AG09309 (cell line): ENCODE measurements around the gene LYRM1.

Experiments
- DNase-seq: peaks from one replicate; pipeline ENCODE4 v3.0.0-alpha.2; 2010; ENCODE audit warnings: low read depth
- H3K4me3 ChIP-seq: 2 replicates; pipeline ENCODE4 v1.5.1; 2011; ENCODE audit warnings: mild to moderate bottlenecking, low read depth, low read length, moderate library complexity; ENCODE audit not compliant: control insufficient read depth
- CTCF ChIP-seq: IDR thresholded peaks from 2 replicates; pipeline ENCODE4 v1.5.1; 2011; ENCODE audit warnings: mild to moderate bottlenecking, low read depth, low read length, inconsistent platforms; ENCODE audit not compliant: insufficient read depth, control insufficient read depth; ENCODE audit errors: missing control alignments

LYRM1 gene

DNA sequence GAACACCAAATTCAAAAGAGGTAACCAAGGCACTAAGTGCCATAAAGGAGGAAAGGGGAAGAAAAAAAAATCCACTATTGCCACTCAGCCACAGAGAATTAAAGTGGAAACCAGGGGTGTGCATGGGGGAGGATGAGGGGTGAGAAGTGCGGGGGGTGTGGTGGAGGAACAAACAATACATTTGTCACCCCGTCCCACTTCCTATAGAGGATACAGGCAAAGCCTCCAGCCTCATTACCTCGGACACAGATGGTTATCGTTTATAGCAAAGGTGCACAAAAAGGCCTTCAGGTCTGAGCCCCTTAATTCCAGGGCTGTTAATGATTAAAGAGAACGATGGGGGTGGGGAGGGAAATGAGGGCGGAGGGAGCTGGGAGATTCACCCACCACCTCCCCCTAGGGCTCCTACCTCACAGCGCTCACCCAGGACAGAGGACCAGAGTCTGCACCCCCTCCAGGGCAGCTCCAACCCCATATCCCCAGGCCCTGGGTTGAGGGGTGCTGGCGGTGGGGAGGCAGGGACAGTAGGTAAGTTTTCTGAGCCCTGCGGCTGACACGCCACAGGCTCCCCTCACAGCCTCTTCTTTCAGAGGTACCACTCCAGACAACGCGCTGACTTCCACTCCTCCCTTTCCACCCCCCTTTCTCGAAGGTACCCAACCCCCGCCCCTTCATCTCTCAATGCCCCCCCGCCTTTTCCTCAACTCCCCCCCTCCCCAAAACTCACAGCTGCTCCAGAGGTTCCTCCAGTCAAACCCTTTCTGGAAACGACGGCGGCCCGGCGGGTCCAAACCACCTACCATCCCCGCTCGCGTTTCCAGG, 883 bp upstream of the LYRM1 start:
- no peak for TF ChIP-seq CTCF
- H3K4me3 ChIP-seq: peak overlapping the region; percentile 93
- DNase-seq: no peak

DNA sequence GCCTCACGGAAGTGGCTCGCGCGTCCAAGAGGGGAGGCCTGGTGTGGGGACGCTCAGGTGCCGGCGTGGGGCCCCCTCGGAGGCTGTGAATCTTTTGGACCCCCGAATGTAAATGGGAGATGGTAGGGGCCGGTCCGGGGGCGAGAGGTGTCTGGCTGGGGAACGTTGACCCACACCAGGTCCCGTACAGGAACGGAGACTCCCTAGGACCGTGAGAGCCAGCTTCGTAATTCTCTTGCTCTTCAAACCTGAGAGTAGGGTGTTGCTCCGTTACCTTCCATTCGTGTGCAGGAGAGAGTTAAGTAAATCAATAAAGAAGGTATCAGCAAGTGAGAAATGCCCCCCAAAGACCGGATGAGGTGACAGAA, 481 bp downstream of the LYRM1 start:
- no peak for DNase-seq
- TF ChIP-seq CTCF: no peak

GRCh38 chr16:20901436-20902112, 1.0 kb downstream of the LYRM1 start:
- no peak for DNase-seq
- no peak for TF ChIP-seq CTCF
- H3K4me3 ChIP-seq: peak overlapping the region; percentile 93

More for the DNA sequence above, 481 bp downstream of the LYRM1 start:
- H3K4me3 ChIP-seq: peak overlapping the region; percentile 93

DNA sequence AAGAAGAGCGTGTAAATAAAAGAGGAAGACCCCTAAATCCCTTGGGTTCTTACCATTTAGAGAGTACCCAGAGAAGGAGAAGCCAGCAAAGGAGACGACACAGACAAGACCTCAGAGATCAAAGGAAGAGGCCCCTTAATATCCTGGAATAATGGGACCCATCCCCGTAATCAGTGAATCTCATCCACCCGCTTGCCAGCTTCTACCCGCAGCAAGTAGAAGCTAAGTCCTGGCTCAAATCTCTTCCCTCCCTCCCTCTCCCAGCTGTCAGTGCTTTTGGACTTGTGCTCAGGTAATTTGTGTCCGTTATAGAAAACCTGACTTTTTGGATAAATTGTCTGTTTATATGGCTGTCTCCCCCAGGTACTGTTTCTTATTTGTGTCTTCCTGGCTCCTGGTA, 1.9 kb downstream of the LYRM1 start:
- TF ChIP-seq CTCF: no peak
- H3K4me3 ChIP-seq: no peak overlapping the region
- DNase-seq: no peak

GRCh38 chr16:20903116-20903898, 2.7 kb downstream of the LYRM1 start:
- TF ChIP-seq CTCF: no peak
- H3K4me3 ChIP-seq: no peak overlapping the region
- no peak for DNase-seq

DNA sequence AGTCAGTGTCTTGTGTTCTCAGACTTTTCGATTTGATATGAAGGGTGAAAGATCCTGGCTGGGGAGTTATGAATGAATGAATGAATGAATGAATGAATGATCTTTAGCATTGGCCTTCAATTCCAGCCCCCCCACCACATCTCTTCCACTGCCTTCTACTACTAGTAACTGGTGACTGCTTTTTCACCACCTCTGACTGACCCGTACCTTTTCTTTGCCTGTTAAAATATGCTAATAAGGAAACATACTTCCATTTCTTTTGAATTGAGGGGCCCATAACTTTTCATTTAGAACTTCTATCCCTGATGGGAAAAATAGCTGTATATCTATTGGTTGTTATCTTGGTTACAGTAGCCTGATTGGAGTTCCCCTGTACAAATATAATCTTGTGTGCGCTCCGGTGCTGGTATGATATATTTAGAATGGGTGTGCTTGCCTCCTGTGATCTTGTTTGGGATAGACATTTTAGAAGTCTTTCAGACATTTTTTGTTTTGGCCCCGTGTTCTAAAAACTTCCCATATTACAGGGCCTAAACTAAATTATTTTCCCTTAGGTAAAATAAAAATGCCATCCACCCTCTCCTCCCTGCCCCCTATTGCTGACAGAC, 3.4 kb downstream of the LYRM1 start:
- TF ChIP-seq CTCF: no peak
- H3K4me3 ChIP-seq: no peak overlapping the region

More for the DNA sequence above, 3.4 kb downstream of the LYRM1 start:
- DNase-seq: no peak
